Activated CD4-positive, CD25-positive, alpha-beta regulatory T cell treated with anti-CD3 and anti-CD28 coated beads, Interleukin-2, amount 50 U/mL, for 72 hours (primary cell): ENCODE data around the gene FAM170B.

ENCODE experiments used
- DNase-seq: peaks from one replicate; pipeline ENCODE4 v3.0.0; 2021

Gene FAM170B

DNA sequence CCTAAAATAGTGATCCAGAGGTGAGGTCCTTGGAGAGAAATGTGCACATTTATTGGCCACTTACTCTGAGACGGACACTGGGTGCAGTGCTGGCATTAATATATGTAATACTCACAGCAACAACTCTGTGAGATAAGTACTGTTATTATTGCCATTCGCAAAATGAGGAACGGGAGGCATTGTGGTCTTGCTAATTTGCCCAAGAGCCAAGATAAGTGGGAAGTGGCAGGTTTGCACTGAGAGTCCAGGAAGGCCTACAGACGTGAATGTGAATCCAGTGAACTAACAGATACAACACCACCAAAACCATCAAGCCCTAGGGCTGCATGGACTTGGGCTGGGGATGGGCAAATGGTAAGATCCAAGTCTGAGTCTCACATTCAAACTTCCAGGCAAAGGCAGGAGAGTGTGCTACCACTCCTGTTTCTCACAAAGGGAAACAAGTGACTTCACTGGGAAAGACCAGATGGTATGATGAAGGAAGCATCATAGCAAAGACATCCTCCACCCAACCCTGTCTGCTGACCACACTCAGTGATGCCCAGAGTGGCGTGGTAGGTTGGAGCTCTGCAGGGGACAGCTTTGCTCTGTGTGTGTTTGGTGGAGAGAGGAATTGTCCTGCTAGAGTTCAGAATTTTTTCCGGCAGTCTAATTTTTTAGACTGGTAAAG is 35.1 kb upstream of the FAM170B start:
- DNase-seq, result no peak

DNA sequence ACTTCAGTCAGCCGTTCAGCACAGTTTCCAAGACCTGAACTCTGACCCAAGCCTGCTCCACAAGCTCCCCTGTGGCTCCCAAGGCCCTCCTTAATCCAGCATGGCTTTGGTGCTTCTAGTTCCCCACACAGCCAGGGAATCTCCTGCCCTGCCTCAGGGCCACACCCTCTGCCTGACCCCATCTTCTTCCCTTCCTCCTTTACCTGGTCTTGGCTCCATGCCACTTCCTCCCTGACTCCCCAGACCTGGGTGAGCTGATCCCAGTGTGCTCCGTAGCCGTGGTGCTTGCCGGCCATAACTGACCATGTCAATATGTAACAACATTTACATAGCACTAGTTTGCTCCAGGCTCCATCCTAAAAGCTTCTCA is 34.3 kb upstream of the FAM170B start:
- no peak for DNase-seq

DNA sequence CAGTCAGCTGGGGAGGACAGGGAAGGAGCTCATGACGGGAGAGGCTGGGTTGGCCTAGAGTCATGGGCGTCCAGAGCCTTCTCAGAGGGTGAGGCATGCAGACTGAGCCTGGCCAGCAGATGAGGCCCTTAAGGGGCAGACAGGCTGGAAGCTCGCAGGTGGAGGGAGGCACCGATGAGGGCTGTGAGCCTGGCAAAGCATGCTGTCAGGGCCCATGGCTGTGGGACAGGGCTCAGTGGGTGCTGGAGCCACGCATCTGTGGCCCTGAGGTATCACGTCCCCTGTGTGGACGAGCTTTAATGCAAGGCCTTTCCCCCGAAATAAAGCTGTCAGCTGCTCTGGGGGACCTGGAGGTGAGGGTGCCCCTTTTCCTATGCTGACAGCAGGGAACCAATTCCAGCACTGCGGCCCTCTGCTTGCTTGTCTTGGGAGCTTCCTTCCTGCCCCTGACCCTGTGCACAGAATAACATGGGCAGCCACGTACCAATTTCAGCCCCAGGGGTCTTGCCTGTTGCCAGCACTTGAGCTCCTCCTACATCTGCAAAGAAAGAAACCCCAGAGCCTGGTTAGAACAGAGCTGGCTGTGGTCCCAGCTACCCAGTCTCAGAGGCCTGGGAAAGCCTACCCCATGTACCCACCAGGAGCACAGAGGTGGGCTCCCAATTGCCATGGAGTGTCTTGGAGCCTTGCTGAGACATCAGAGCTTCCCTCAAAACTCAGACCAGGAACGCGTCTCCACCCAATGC is 33.8 kb upstream of the FAM170B start:
- DNase-seq, result no peak

DNA sequence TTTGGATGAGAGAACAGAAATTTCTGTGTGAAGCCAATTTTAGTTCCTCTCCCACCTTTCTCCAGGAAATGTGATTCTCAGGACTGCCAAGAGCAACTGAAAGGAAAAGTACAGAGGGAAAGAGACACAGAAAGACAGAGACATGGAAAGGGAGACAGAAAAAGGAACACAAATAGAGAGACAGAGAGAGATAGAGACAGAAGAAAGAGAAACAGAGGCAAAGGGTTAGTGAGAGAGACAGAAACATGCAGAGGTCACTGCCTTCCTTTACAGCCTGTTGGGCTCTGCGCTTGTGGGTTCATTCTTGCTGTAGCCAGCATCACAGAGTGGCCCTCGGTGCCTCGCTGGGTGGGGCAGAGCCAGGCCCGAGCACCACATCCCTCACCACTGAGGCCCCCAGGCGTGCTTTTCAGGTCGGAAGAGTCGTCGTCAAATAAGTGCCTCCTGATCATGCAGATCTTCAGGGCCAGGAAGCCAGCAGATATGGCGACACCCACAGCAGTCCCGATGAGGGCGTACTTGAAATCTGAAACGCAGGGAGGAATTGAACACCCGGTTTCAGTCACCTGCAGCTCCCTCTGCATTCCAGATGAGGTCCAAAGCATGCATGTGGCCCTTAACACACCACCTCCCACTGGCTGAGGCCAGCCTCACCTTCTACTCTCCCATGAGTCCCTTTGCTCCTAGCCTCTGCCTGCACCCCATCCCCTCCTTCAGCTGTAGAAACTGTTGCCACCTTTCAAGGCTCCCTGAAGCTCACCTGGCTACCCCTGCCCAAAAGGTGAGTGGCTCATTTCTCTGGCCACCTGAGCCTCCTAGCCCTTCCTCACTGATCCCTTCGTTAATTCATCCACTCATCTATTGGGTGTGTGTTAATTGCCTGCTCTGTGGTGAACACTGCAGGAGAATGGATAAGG is 32.9 kb upstream of the FAM170B start:
- DNase-seq, result no peak

DNA sequence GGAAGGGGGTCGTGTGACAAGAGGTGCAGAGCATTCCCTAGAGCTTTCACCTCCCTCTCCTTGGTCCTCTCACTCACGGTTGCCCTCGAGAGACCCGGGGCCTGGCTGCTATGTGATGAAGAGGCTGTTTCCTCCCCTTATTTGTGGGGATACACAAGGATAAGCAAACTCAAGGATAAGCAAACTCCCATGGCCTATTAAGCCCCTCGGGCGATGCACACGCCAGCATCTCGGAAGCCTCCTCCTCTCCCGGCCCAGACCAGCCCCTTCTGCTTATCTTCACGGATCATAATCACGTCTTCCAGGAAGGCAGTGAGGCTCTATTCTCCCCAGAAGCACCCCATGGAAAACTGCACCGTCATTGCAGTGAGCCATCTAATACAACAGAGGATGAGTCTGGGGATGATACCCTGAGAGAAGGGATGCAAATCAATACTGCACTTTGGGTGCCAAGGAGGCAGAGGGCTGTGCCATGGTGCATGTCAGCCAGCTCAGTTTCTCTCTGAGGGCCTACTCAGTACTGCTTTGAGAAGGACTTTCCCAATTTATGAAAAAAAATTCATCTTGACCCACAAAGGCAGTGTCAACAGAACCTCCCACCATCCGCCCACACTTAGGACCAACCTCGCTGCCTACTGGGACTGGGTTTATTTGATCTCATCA is 32.1 kb upstream of the FAM170B start:
- no peak for DNase-seq

DNA sequence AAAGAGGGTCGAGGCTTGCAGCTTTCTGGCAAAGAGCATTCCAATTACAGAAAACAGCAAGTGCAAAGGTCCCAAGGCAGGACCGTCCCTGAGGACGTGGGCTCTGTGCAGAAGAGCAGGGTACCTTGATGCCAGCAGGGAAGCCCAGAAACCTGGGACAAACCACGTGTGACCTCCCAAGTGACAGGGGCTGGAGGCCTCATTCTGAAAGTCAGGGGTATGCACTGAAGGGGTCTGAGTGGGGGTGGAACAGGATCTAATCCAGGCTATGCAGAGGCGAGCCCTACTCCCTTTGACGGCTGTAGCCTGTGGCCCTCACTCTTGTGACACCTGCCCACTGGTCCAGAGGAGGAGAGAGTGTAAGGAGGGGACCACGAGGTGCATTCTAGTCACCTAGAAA is 31.4 kb upstream of the FAM170B start:
- DNase-seq, result no peak

DNA sequence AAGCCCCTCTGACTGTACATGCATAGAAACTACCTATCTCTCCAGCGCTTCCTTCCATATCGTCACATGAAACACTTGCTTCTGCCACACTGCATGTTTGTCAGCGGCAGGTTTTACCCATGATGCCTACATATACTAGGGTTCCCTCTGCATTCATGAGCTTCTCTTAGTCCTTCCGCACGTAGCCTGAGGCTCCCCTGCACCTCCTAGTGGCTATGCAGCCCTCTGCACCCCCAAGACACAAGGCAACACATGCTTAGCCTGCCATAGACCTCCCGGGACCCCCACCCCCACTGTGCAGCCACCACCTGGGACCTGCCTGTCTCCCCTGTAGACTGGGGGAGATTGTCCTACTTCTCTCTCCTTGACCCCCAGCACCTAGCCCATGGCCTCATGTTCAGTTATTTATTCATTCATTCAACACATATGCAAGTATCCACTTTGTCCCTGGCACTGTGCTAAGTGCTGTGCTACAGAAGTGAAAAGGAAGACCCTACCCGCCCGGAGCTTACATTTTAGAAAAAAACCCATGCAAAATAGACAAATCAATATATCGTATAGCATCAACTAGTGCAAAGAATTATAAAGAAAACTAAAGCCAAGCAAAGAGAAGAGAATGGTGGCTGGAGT is 30.9 kb upstream of the FAM170B start:
- no peak for DNase-seq

DNA sequence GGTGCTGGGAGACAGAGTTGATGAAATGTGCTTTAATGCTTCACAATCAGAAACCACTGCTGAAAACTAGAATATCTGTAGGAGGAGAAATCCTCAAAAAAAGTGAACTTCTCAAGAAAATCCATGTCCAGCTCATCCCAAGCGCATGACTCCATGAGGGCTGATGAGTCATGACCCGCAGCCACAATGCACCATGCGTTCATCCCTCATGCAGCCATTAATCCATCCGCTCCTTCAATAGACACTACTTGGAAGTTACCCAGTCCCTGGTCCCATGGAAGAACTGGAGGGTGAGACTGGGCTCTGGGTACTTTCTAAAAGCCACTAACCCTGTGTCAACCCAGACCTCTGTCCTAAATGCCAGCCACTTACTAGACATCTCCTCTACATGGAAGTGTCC is 29.9 kb upstream of the FAM170B start:
- DNase-seq, result no peak

DNA sequence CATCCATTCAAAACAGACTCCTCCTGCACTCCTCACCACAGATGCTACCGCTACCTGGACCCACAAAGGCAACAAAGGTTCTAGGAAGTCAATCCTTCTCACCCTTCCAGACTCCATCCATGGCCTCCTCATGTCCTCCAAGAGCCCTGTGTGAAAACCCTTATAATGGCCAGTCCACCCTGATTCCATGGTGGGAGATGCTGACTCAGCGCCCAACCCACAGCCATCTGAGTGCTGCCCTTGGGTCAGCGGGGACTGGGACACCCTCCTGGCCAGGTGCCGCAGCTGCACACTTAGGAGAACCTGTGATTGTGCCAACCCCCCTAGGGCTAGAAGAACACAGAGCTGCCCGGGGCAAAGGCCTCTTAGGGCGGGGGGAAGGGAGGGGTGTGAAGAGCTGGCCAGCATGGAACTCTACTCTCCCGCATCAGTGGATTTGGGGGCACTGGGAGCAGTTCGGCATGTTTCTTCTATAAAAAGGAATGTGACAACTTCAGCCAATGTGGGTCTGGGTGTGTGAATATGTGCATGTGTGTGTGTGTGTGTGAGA is 29.0 kb upstream of the FAM170B start:
- no peak for DNase-seq

DNA sequence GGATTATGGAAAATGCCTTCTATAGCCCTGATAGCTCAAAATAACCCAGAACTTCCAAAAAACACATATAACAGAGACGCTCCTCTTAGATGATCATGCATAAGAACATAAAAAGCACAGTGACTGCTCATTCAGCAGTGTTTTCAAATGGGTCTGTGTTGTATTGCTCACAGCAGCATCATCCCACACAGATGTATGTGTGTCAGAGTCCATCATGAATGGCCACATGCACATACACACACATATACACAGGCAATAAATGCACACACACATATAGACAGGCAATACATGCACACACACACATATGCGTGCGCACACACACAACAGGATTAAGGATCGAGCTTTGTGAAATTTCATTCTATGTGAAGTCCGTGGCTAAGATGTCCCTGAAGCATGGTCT is 28.2 kb upstream of the FAM170B start:
- DNase-seq, result no peak

DNA sequence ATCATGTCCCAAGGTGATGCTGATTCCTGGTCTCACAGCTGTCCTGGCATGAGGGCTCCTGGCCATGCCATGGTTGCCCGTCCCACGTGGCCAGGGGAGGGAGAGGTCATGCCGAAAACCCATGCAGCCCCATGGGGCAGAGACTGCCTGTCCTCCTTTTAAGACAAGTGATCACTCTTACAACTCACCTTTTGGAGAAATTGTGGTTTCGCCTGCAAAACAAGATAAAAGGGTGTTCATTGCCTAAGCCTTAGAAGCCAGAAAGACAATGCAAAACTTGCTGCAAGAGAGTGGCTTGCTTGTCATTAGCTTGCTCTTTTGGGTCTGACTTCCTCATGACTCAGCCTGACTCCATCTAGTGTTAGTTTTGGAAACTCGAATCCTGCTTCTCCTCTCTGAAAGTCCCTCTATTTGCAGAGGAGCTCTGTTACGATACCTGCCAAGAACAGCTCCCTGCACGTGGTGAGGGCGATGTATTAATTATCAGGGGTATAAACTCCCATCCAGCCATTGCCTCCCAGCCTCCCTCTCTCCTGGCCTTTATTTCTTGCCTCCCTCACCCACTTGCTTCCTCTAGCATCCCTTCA is 27.7 kb upstream of the FAM170B start:
- DNase-seq, result no peak

DNA sequence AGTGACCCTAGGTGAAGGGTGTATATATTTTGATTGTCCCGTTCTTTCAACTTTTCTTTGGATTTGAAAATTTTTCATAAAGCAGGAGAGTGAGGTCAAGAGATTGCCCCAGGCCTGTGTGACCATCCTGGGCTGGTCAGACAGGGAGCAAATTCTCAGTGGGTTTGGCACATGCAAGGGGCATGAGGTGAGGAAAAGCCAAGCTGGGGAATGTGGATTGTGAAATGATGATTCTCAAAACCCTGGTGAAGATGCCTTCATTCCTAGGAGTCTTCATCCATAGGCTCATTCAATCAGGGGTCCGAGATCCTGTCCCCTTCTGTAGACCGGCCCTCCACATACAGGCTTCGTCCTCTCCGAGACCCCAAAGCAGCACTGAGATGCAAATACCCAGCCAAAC is 27.0 kb upstream of the FAM170B start:
- no peak for DNase-seq

DNA sequence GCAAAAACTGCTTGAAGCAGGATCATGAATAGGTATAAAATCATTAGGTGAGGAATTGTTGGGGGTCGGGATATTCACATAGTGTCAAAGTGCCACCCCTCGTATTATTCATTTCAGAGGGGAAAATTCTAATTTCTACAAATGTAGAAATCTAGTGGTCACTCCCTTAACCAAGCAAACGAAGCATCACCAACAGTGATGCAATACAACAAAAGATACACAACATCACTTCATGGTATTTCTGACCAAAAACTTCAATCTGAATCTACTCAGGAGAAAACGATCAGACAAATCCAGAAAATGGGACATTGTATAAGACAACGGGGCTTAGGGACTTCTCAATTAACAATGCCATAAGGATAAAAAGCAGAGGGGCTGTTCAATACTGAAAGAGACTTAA is 26.3 kb upstream of the FAM170B start:
- DNase-seq, result no peak

DNA sequence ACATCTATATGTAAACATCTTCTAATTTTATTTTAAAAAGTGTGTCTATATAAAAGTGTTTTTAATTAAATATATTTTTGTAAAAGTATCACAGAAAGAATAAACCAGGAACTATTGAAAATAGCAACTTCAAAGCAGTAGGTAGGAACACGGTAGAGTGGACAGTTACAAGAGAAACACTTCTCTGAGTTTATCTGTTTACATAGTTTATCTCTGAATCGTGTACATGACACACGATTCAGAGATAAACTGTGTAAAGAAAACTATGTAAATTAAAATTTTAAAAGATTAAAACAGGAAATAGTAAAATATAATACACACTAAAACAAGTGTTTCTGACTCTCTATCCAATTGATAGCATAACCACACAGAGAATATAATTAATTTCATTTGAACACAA is 25.1 kb upstream of the FAM170B start:
- no peak for DNase-seq

DNA sequence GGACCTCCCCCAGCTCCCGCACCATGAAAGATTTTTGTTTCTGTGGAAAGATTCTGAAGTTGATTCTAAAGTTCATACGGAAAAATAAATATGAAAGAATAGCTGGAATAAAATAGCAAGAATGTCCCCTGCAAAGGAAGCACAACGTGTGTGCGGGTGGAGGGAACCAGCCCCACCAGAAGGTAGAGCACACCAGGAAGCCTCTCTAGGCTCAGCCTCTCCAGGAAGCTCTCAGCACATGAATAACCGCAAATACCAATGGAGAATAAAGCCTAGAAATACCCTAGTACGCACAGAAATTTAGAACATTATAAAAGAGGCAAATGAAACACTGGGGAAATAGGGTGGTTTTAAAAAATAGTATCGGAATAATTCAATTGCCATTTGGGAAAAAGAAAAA is 24.6 kb upstream of the FAM170B start:
- DNase-seq, result no peak

DNA sequence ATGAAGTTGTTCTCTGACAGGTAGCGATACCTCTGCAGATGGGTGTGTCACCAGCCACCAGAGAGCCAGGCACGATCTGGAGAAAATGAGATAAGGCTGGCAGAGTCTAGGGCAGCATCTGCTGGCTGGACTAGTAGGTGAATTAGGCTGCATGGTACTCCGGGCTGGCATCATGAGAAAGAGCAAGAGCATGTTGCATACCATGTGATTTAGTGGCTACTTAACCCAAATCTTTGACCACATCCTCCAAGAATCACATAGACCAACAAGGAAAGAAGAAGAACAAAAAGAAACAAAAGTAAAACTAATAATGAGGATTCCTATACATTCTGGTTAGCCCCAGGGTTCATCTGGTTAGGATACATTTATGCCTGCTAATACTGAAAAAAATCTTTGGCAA is 23.4 kb upstream of the FAM170B start:
- DNase-seq, result no peak

DNA sequence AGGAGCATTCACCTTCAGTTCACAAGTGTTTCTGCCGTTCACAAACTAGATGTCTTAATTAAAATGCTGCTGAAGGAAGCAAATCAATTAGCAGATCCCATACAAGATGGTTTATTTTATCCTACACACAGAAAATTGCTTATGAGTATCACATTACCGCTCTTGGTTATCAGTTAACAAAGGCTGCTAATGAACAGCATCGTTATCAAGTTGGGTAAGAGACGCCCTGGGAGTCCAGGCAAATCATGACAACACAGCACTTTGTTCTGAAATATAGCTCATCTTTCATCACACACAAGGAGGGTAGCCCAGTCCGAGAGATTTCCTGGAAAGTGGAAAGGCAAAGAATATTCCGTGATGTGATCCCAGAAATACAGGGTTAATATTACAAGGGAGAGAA is 20.8 kb upstream of the FAM170B start:
- no peak for DNase-seq

DNA sequence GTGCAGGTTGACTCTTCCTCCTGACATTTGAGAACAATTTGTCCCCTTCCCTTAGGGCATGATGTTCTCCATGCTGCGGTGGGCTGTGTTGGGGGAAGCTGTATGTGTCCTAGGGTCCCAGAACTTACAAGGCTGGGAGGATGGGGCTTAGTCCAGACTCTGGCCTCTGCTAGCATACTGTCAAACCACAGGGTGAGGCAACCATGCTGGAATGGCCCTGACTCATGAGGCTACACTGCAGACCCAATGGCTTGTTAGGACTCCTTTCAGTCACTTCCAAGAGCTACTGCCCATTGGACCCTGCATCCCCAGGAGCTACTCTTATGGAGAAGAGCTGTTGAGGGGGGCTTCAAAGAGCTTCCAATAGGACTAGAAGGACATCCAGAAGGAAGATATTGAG is 20.1 kb upstream of the FAM170B start:
- no peak for DNase-seq

DNA sequence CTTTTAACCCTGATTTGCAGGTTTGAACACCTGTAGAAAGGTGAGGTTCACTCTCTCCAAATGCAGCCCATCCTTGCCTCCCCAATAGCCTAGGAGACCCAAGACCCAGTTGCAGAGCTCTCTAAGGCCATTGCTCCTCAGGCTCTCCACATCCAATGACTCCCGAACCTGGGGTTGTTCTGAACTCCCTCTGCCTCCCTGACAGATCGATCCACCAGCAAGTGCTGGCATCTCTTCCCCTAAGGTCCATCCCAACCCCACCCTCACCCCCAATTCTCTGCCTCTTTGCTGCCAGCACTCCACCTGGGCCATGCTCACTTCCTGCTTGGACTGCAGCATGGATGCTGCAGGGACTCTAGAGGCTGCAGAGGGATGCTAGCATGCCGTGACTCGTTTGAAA is 19.3 kb upstream of the FAM170B start:
- no peak for DNase-seq

DNA sequence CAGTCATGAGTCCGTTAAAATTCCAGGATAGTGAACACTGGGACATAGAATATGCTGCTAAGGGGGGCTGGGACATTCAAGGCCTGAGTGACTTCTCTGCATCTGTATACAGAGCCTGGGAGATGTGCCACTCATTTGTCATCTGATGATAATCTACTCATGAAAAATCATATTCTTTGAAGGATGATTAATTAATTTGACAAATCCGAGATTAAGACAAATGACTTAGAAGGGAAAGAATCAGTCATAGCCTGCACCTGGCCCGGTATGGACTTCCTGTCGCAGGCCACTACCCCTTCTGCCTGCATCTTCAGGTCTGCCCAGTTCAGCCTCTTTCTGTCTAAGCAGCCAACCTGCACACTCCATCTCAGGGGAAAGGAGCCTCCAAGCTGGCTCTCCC is 18.8 kb upstream of the FAM170B start:
- no peak for DNase-seq

DNA sequence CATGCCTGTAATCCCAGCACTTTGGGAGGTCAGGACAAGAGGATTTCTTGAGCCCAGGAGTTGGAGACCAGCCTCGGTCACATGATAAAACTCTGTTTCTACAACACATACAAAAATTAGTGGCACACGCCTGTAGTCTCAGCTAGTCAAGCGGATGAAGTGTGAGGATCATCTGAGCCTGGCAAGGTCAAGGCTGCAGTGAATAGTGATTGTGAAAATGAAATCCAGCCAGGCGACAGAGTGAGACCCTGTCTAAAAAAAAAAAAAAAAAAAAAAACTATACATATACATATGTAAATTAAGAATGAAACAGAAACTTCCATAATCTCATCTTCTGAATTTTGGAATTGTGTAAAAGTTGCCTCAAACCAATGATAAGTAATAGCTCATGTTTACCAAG is 18.2 kb upstream of the FAM170B start:
- DNase-seq, result no peak

DNA sequence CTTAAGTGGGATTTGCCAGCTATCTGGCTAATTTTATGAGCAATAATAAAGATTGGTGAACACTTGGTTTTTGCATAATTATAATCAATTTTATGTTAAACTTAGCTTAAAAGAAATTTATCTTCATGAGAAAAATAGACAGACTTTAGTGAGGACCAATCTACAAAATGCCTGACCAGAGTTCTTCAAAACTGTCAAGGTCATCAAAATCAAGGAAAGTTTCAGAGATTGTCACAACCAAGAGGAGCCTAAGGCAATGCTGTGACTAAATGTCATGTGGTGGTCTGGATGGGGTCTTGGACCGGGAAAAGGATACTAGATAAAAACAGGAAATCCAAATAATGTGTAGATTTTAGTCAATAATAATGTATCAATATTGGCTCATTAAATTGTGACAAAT is 17.7 kb upstream of the FAM170B start:
- no peak for DNase-seq
